A549 treated with CpdA at 1 μM for 4 hours (cell line): ENCODE measurements around the gene MLX. TPM values are rescaled to one million over a fixed set of nuclear protein-coding genes. Genes with fewer than 3 reads are reported as not detected.

Source experiments
- total RNA-seq: library from RNA; stranded (reverse); fragments of 200-300 nt; extraction: Qiagen RNA extraction; gene quantifications from 5 replicates; pipeline ENCODE4 v1.2.3, GENCODE V29; 2022; ENCODE audit warnings: low read depth

The MLX gene, protein sequence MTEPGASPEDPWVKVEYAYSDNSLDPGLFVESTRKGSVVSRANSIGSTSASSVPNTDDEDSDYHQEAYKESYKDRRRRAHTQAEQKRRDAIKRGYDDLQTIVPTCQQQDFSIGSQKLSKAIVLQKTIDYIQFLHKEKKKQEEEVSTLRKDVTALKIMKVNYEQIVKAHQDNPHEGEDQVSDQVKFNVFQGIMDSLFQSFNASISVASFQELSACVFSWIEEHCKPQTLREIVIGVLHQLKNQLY
- total RNA-seq, result 51.8 to 60.6 TPM (median 57.2 TPM) in 5 replicates

DNA sequence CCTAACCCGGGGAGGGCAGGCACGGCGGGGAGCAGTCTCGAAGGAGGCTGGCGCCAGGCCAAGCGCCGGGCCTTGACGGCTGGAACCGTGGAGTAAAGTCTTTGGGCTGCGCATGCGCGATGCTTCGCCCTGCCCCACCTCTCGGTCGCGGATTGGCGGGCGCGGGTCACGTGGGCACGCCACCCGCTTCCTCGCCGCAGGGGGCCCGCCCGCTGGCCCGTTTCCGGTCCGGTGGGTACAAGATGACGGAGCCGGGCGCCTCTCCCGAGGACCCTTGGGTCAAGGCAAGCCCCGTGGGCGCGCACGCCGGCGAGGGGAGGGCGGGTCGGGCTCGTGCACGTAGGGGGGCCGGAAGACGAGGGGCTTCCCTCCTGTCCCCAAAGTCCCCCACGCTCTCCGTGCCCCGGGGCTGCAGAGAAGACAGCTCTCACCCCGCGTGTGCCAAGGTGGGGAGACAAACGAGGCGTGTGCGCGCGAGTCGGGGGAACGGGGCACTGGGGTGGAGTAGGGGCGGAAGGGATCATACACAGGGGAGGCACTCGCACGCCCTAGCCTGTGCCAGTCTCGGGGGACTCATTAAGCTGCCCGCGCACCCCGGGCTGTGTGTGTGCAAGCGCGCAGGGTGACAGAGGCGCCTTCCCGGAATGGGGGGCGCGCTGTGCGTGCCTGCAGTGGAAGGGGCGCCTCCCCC lies at the start of gene MLX:
Gene MLX (plus strand): TSS at position 218 of the 691 bp plus-strand sequence. CDS start 25 bp downstream, at position 243.

DNA sequence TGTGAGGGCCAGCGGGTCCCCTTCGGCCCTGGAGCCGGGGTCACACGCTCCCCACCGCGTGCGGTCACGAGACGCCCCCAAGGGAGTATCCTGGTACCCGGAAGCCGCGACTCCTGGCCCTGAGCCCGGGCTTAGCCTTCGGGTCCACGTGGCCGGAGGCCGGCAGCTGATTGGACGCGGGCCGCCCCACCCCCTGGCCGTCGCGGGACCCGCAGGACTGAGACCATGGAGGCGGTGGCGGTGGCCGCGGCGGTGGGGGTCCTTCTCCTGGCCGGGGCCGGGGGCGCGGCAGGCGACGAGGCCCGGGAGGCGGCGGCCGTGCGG lies 30.9 kb upstream of the MLX start, which contains the start of gene NAGLU:
Gene NAGLU (plus strand): TSS at position 194 of the 324 bp plus-strand sequence. CDS start 32 bp downstream, at position 226.

DNA sequence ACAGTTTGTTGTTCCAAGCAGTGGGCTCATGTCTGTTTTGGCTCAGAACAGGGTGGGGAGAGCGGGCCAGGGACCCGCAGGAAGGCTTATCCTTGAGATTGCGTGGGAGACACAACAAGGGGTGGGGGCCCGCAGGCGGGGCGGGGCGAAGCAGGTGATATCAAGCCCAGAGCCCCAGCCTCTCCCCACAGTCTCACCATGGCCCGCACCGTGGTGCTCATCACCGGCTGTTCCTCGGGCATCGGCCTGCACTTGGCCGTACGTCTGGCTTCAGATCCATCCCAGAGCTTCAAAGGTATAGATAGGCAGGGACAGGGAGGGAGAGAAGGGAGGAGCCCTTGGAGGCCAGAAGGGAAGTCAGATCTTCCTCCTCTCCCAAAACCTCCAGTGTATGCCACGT lies 14.2 kb upstream of the MLX start, which contains the start of gene HSD17B1:
Gene HSD17B1 (plus strand): TSS at position 188 of the 400 bp plus-strand sequence. CDS start 11 bp downstream, at position 199.

DNA sequence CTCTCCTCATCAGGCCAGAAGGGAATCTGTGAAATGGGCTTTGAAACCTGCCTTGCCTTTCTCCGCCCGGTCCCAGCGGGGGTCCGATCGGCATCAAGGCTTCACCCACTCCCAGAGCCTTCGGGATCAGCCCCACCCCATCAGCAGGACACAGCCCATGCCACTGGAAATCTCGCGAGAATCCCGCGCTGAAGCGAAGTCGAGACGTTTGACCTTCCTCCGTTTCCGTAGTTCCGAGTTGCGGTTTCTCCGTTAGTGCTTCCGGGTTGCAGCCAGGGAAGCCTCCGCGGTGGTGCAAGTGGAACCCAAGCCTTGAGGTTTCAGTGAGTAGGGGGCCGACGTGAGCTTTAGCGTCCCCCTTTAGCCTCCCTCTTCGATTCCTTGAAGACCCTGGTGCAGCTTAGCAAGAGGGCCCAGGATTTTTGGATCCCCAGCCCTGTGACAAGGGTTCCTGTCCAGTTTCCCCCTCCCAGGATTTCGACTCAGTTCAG lies 5.0 kb upstream of the MLX start, which contains the start of gene COASY:
Gene COASY (plus strand): TSS at position 252 of the 491 bp plus-strand sequence. CDS start 475 bp downstream, outside the sequence.

DNA sequence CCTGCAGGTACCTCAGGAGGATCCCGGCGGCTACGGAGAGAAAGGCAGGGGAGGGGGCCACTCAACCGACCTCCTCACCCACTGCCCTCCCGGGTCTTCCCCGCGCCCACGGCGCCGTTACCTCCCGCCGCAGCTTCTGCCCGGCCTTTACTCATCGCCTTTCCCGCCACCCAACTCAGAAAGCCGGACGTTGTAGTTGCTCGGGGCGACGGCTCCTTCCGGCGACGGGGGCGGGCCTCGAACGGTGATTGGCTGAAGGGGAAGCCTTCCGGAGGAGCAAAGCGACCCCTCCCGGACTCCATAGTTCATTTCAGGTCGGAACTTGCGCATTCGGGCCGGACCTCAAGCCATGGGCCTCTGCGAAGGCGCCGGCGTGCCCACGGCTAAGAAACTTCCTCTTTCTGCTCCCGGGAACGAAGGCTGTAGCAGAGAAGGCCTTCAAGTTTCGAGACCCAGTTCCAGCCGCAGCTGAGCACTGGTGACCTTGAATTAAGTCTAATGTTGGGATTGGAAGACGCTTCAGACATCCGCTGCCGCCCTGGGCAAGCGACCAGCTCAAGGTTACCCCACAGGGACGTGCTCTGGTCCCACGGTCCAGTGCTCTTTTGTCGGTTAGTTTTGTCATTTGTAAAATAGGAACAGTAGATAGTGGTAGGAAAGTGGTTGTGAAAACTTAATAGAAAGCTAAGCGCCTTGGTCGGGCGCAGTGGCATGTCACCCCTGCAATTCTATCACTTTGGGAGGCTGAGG lies 10.8 kb downstream of the MLX start, which contains the start of gene PSMC3IP:
Gene PSMC3IP (minus strand): TSS at position 198 of the 750 bp plus-strand sequence. CDS start 43 bp downstream, at position 155.

DNA sequence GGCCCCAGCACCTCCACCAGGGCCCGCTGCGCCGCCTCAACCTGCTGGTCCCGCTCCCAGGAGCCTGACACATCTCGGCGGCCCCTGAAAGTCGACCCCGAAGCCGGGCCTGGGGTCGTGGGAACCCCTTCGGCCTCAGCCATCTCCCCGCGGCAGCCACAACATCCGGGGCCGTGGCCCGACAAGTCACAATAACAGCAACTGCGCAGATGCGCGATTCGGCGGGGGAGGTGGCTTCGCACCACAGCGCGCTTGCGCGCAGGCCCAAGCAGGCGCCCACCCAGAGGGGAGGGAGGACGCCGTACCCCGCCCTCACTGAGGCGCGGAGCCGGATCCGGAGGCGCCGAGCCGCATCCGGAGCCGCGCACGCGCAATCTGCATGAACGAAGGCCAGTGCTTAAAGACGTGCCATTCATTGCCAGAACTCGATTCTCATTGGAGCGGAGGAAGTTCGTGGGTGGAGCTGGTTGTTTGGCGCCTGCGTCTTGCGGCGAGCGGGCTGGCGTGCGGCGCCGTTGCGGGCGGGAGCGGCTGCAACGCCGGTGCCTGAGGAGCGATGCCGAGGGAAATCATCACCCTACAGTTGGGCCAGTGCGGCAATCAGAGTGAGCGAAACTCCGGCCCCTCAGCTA lies 42.4 kb downstream of the MLX start, which contains the start of the genes RETREG3 and TUBG1:
Gene RETREG3 (minus strand): TSS at position 193 of the 632 bp plus-strand sequence. CDS start 50 bp downstream, at position 143.
Gene TUBG1 (plus strand): TSS at position 502 of the 632 bp plus-strand sequence. CDS start 55 bp downstream, at position 557.

Other genes starting within 250 kb of the MLX start
- gene STAT3, start 178.7 kb upstream of the MLX start, total RNA-seq, result 82.9 to 90.0 TPM (median 84.6 TPM) in 5 replicates
- gene CAVIN1, start 143.8 kb upstream of the MLX start, total RNA-seq, result 423 to 509 TPM (median 462 TPM) in 5 replicates
- 38.9 to 52.3 TPM (median 50.4 TPM) in 5 replicates for gene ATP6V0A1, start 108.2 kb upstream of the MLX start, total RNA-seq
- gene NAGLU, start 30.9 kb upstream of the MLX start, total RNA-seq, result 31.1 to 46.8 TPM (median 42.4 TPM) in 5 replicates
- gene HSD17B1, start 14.2 kb upstream of the MLX start, total RNA-seq, result 1.2 to 1.9 TPM (median 1.5 TPM) in 5 replicates
- gene COASY, start 5.0 kb upstream of the MLX start, total RNA-seq, result 104 to 135 TPM (median 124 TPM) in 5 replicates
- 35.3 to 49.1 TPM (median 36.5 TPM) in 5 replicates for gene PSMC3IP, start 10.6 kb downstream of the MLX start, total RNA-seq
- 27.4 to 32.7 TPM (median 29.2 TPM) in 5 replicates for gene RETREG3, start 42.3 kb downstream of the MLX start, total RNA-seq
- gene TUBG1, start 42.6 kb downstream of the MLX start, total RNA-seq, result 145 to 162 TPM (median 150 TPM) in 5 replicates
- gene TUBG2, start 92.2 kb downstream of the MLX start, total RNA-seq, result 21.3 to 26.6 TPM (median 23.8 TPM) in 5 replicates
- gene PLEKHH3, start 109.9 kb downstream of the MLX start, total RNA-seq, result 11.4 to 20.4 TPM (median 18.3 TPM) in 5 replicates
- 0.30 to 0.63 TPM (median 0.37 TPM) in 5 replicates for gene CCR10, start 114.7 kb downstream of the MLX start, total RNA-seq
- gene CNTNAP1, start 115.4 kb downstream of the MLX start, total RNA-seq, result 5.1 to 6.9 TPM (median 5.5 TPM) in 5 replicates
- 8.1 to 12.6 TPM (median 11.6 TPM) in 5 replicates for gene EZH1, start 177.9 kb downstream of the MLX start, total RNA-seq
- gene RAMP2, start 194.1 kb downstream of the MLX start, total RNA-seq, result 0.65 to 1.3 TPM (median 0.99 TPM) in 5 replicates
- 126 to 132 TPM (median 128 TPM) in 5 replicates for gene VPS25, start 206.3 kb downstream of the MLX start, total RNA-seq
- gene WNK4, start 213.5 kb downstream of the MLX start, total RNA-seq, result 0.92 to 2.0 TPM (median 1.3 TPM) in 5 replicates
- gene COA3, start 231.6 kb downstream of the MLX start, total RNA-seq, result 118 to 141 TPM (median 138 TPM) in 5 replicates
- 0.08 to 0.27 TPM (median 0.25 TPM) in 3 of 5 replicates, not detected in the others for gene CNTD1, start 231.8 kb downstream of the MLX start, total RNA-seq